WI38 (cell line): ENCODE data around the gene LYL1.

Experiments
- H3K4me3 ChIP-seq: 2 replicates; pipeline ENCODE4 v1.5.1; 2011; ENCODE audit warnings: low read depth, mild to moderate bottlenecking, control low read depth, low read length
- TF ChIP-seq, protein P1 (sequence below): IDR thresholded peaks from 2 replicates; pipeline ENCODE4 v1.5.1; 2012; ENCODE audit warnings: low read depth, mild to moderate bottlenecking, control low read depth, low read length

LYL1 gene

DNA sequence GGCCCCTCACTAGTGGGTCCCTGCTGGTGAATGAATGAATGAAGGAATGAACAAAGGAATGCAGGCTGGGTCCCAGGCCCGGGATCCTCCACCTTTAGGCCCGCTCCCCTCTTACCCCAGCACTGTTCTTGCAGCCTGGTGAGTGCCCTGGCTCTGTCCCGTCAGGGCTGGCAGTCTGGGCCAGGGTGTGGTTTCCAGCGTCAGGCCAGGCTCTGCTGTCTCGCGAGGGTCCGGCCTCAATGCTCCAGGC is 317 bp downstream of the LYL1 start:
- H3K4me3 ChIP-seq = peak overlapping the region; percentile 27; the same call in 1 of the 2 replicates
- TF ChIP-seq, protein P1, sequence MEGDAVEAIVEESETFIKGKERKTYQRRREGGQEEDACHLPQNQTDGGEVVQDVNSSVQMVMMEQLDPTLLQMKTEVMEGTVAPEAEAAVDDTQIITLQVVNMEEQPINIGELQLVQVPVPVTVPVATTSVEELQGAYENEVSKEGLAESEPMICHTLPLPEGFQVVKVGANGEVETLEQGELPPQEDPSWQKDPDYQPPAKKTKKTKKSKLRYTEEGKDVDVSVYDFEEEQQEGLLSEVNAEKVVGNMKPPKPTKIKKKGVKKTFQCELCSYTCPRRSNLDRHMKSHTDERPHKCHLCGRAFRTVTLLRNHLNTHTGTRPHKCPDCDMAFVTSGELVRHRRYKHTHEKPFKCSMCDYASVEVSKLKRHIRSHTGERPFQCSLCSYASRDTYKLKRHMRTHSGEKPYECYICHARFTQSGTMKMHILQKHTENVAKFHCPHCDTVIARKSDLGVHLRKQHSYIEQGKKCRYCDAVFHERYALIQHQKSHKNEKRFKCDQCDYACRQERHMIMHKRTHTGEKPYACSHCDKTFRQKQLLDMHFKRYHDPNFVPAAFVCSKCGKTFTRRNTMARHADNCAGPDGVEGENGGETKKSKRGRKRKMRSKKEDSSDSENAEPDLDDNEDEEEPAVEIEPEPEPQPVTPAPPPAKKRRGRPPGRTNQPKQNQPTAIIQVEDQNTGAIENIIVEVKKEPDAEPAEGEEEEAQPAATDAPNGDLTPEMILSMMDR = no peak

DNA sequence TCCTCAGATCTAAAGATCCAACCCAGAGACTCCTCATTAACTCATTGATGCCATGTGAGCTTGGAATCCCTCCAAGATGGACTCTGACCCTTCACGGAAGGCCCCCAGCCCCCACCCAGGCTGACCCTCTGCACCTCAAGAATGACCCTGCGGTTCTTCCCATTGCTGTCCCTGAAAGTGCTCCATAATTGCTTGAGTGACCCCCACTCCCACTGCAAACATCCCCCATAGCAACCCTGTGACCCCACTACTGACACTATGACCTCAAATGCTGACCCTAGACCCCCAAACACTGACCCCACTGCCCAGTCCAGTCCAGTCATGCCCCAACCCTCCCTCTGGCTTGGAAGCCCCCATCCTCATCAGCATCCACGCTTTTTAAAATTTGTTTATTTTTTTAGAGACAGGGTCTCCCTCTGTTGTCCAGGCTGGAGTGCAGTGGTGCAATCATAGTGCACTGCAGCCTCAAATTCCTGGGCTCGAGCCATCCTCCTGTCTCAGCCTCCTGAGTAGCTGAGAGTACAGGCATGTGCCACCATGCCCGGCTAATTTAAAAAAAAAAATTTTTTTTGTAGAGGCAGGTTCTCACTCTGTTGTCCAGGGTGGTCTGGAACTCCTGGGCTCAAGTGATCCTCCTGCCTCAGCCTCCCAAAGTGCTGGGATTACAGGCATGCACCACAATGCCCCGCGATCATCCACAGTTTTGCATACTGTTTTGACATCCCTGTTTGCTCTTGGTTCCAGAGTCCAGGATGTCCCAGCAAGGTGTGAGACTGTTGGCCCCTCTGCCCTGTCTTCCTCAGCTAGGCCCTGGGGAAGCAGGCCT is 855 bp downstream of the LYL1 start:
- peak overlapping the region; percentile 27; the same call in 1 of the 2 replicates for H3K4me3 ChIP-seq
- TF ChIP-seq, protein P1 = no peak

DNA sequence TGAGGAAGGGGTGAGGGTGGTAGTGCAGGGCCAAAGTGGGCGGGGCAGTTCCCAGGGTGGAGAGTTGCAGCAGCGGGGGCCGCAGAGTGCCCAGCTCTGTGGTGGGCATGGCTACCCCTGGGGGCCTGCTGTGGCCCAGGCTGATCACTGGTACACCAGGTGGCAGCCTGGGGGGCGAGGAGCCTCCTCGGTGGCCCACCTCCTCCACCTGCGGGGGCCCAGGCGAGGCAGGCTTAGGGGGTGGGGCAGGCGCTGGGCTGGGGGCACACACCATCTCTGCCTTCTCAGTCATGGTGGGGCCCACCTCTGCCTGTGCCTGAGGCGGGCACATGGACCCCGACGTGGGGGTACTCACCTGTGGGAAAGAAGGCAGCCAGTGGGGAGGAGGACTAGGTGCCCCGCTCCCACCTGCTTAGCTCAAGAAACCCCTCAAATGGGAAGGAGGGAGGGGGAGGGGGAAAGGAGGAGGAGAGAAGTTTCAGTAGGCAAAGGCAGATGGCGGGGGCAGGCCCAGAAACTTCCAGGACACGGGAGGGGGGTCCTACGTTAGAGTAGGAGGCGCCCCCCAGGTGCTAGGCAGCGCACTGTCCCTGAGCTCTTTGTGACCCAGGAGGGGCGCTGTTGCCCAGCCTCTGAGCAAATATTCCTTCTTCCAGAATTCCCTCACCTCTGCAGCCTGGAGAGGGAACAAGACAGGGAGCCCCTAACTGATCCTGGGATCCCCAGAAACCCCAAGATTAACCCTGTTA is 1.6 kb downstream of the LYL1 start:
- H3K4me3 ChIP-seq = no peak overlapping the region
- TF ChIP-seq, protein P1 = 0 out of 2 replicates have a peak, but pooled peaks have one; percentile 9

DNA sequence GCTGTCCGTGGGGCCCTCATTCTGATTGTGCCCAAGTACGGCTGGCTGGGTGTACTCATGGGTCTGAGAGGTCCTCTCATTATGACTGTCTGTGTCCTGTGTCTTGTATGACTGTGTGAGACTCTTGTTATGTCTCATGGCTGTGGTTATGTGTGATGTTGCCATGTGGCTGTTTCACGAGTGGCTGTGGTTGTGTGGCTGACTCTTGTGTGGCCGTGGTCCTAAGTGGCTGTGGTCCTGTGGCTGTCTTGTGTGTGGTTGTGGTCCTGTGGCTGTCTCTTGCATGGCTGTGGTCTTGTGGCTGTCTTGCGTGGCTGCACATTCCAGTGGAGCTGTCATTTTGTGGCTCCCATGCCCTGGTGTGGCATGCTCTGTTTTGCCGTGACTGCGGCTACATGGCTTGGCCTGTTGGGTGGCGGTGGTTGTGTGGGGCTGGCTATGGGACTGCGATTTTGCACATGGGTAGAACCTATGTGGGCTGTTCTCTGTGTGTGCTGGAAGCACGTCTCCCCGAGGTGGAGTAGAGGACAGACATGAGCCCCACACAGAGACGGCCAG is 2.5 kb downstream of the LYL1 start:
- H3K4me3 ChIP-seq = no peak overlapping the region

DNA sequence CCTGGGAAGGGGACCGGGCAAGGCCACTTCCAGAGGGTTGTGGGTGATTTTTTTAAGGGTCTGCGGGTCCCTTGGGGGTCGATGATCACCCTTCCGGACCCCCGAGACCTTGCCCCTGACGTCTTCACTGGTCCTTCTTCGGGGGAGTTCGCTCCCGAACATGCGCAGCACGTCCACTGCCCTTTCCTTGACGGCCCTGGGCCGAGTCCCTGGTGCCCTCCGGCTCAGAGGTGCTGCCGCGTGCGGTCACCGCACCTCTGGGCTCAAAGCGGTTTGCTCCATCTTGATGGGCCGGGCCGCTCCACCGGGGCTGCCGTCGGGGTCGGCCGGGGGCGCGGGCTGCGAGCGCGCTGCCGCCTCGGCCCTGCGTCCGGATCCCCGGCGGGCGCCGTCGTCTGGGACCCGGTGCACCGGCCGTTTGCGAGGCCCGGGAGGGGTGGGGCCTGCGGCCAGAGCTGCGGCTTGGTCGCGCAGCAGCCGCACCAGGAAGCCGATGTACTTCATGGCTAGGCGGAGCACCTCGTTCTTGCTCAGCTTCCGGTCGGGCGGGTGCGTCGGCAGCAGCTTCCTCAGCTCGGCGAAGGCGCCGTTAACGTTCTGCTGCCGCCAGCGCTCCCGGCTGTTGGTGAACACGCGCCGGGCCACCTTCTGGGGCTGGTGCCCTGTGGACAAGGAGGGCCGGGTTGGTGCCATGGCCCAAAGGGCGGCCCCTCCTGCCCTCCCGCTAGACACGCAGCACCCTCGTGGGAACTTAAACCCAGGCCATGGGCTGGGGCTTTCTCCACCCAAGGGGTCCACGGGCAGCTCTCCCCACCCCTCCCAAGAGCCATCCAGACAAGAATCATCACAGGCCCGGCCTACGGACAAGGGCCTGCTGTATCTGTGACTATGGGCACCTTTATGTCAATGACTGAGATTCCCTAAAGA is 3.3 kb downstream of the LYL1 start:
- H3K4me3 ChIP-seq = no peak overlapping the region
- TF ChIP-seq, protein P1 = no peak

More for the DNA sequence above, 2.5 kb downstream of the LYL1 start:
- TF ChIP-seq, protein P1 = no peak

GRCh38 chr19:13098277-13099072 is 4.2 kb downstream of the LYL1 start:
- H3K4me3 ChIP-seq = no peak overlapping the region
- TF ChIP-seq, protein P1 = no peak
